Uterus (tissue), 4 donors: ENCODE measurements around the gene VTCN1. TPM values are rescaled to one million over a fixed set of nuclear protein-coding genes. Genes with fewer than 3 reads are reported as not detected.

Experiments
- DNase-seq, 2 donors: peaks; one replicate each; pipeline ENCODE4 v3.0.0-alpha.2; 2019 to 2020
- H3K27ac ChIP-seq, 2 donors: fragments of 200-600 bp; sonication (generic); 1 replicate in 1 of 2; 2 replicates in 1 of 2; pipeline ENCODE4 v1.5.1; 2016 to 2018
- H3K27me3 ChIP-seq, 2 donors: fragments of 200-600 bp; sonication (generic); one replicate each; pipeline ENCODE4 v1.5.1; 2018 to 2019; ENCODE audit warnings: control low read depth in 1 of 2
- H3K36me3 ChIP-seq, 2 donors: fragments of 200-600 bp; sonication (generic); one replicate each; pipeline ENCODE4 v1.5.1; 2019; ENCODE audit warnings: control low read depth in 1 of 2
- H3K4me1 ChIP-seq, 2 donors: fragments of 200-600 bp; sonication (generic); one replicate each; pipeline ENCODE4 v1.5.1; 2018 to 2019; ENCODE audit warnings: control low read depth in 1 of 2
- H3K4me3 ChIP-seq, 2 donors: fragments of 200-600 bp; sonication (generic); 1 replicate in 1 of 2; 2 replicates in 1 of 2; pipeline ENCODE4 v1.5.1; 2018 to 2019; ENCODE audit warnings: mild to moderate bottlenecking in 1 of 2
- H3K9me3 ChIP-seq, 2 donors: fragments of 200-600 bp; sonication (generic); one replicate each; pipeline ENCODE4 v1.5.1; 2019; ENCODE audit warnings: control low read depth in 1 of 2
- CTCF ChIP-seq, 4 experiments: fragments of 200-600 bp in 2 of 4; fragments of 450-650 bp in 2 of 4; sonication (generic) in 2 of 4; IDR thresholded peaks; one replicate each; pipeline ENCODE4 v1.5.1; 2016 to 2019; ENCODE audit warnings: antibody characterized with exemption in 4 of 4, mild to moderate bottlenecking in 2 of 4, moderate library complexity in 1 of 4
- POLR2A ChIP-seq, 2 donors: fragments of 450-650 bp; IDR thresholded peaks; one replicate each; pipeline ENCODE4 v1.6.1; 2016; ENCODE audit warnings: antibody characterized with exemption in 2 of 2, mild to moderate bottlenecking in 1 of 2, moderate library complexity in 1 of 2
- intact Hi-C: fragments of 100-400 bp; cut with DNase I; formaldehyde crosslinking; loops from one replicate; pipeline ENCODE4 v1.15.1; 2023; ENCODE audit warnings: low total_unique reads
- total RNA-seq, 4 donors: library from RNA; depleted of rRNA in 3 of 4; stranded (reverse); fragments of >200 nt in 3 of 4; gene quantifications; one replicate each; pipeline versions ENCODE4 v1.1.0 to v1.2.4, GENCODE V29; 2014 to 2023
- donor health status: DM: yes; HTN: yes; CAD: no.

VTCN1 gene
- total RNA-seq, 4 donors from 2014 or later = 0.64 to 21.5 (median 2.6) TPM; not detected in 1

GRCh38 chr1:117113199-117113598, 97.5 kb downstream of the VTCN1 start:
- Histone ChIP-seq H3K27ac (no peak overlapping the region), H3K4me1 (no peaks in the 10 kb centered on the region), H3K4me3 (no peak overlapping the region), H3K9me3 (no peaks in the 10 kb centered on the region), H3K36me3 (no peaks in the 10 kb centered on the region), H3K27me3 (no peaks in the 10 kb centered on the region)
- TF ChIP-seq CTCF (IDR thresholded peaks at IDR 0.05) (no peak), POLR2A (IDR thresholded peaks at IDR 0.05) (no peak)
- DNase-seq = no peak
- intact Hi-C loops = no loop called here

- no peaks in the 10 kb centered on the region for H3K4me1 ChIP-seq
- no peak for DNase-seq
- no peak overlapping the region for H3K27ac ChIP-seq
- H3K36me3 ChIP-seq = no peaks in the 10 kb centered on the region
- no peaks in the 10 kb centered on the region for H3K9me3 ChIP-seq
- no peak for TF ChIP-seq POLR2A (IDR thresholded peaks at IDR 0.05)
- no peak for TF ChIP-seq CTCF (IDR thresholded peaks at IDR 0.05)
- intact Hi-C loops = no loop called here
- H3K4me3 ChIP-seq = no peak overlapping the region
- H3K27me3 ChIP-seq = no peaks in the 10 kb centered on the region
Observed at GRCh38 chr1:117112047-117112717, 98.5 kb downstream of the VTCN1 start.

DNA sequence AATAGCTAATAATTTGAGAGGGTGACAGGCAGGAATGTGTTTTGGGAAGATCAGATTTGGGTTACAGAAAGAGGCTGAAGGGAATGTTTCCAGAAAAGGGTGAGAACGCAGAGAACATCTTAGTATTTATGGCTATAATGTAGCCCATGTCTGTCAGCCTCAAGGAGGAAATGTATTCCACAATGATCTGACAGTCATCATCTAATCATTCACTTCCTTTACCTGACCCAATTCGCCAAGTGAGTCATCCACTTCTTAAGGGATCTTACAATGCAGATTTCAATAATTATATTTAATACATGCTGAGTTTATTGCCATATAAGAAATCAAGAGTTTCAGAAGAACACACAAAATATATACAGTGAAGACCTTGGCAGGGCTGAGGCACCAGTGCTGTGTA, 100.0 kb downstream of the VTCN1 start:
- Histone ChIP-seq H3K36me3 (no peaks in the 10 kb centered on the region), H3K27me3 (no peaks in the 10 kb centered on the region), H3K9me3 (no peaks in the 10 kb centered on the region), H3K27ac (no peak overlapping the region), H3K4me3 (no peak overlapping the region), H3K4me1 (no peaks in the 10 kb centered on the region)
- DNase-seq = no peak
- intact Hi-C loops = no loop called here
- TF ChIP-seq POLR2A (IDR thresholded peaks at IDR 0.05) (no peak), CTCF (IDR thresholded peaks at IDR 0.05) (no peak)

DNA sequence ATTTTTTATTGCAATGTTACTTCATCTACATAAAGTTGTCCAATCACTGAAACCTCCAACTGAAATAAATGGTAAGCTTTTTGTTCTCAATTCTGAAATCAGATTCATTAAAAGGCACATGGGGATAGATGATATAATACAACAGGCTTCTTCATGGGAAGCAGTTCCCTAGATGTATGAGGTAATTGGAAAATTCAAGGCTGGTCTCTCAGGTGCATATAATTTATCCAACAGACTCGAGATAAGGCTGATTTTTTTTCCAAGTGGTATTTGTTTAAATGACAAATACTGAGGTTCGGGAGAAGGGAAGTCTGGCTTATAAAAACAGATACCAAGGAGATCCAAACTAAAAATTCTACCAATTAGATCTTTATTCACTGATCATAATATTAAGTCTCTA, 103.4 kb downstream of the VTCN1 start:
- Histone ChIP-seq H3K9me3 (no peaks in the 10 kb centered on the region), H3K4me1 (no peaks in the 10 kb centered on the region), H3K27me3 (no peaks in the 10 kb centered on the region), H3K36me3 (no peaks in the 10 kb centered on the region), H3K4me3 (no peak overlapping the region), H3K27ac (no peak overlapping the region)
- no peak for DNase-seq
- intact Hi-C loops = no loop called here
- TF ChIP-seq CTCF (IDR thresholded peaks at IDR 0.05) (no peak), POLR2A (IDR thresholded peaks at IDR 0.05) (no peak)

DNA sequence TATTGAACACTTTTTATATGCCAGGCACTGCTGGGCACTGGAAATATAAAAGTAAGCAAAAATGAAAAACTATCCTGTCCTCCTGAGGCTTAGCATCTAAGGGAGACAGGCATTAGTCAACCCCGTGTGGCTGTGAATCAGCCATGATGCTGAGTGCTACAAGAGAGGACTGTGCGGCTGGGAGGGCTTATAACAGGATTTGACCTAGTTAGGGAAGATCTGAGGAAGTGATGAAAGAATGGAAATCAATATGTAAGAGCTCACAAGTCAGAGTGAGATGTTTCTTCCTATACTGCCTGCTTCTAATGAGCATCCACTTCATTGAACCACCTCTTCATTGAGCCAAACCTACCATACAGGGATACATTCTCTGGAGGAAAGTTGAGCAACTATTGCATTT, 104.2 kb downstream of the VTCN1 start:
- intact Hi-C loops = no loop called here
- H3K4me1 ChIP-seq = no peaks in the 10 kb centered on the region
- H3K27me3 ChIP-seq = no peaks in the 10 kb centered on the region
- DNase-seq = no peak
- H3K36me3 ChIP-seq = no peaks in the 10 kb centered on the region
- H3K9me3 ChIP-seq = no peaks in the 10 kb centered on the region
- H3K27ac ChIP-seq = no peak overlapping the region
- TF ChIP-seq CTCF (IDR thresholded peaks at IDR 0.05) (no peak), POLR2A (IDR thresholded peaks at IDR 0.05) (no peak)
- H3K4me3 ChIP-seq = no peak overlapping the region
